T-cell (primary cell): ENCODE measurements around the gene RFTN1. TPM values are rescaled to one million over a fixed set of nuclear protein-coding genes. Genes with fewer than 3 reads are reported as not detected.

Source experiments
- ATAC-seq, 4 experiments: fragments of 200-7000 bp in 3 of 4; fragments of 150-1000 bp in 1 of 4; cut with Tn5 transposase; replicated peaks in 1 of 4; 1 replicate in 3 of 4; 2 replicates in 1 of 4; pipeline ENCODE4 v1.10.0; 2021; ENCODE audit warnings: moderate library complexity in 3 of 4, mild to moderate bottlenecking in 2 of 4, moderate number of reproducible peaks in 1 of 4
- CTCF ChIA-PET, 2 donors: fragments of 300-600 bp; sonication (Branson Sonifier 250); formaldehyde crosslinking; loops; one replicate each; lab custom pipeline; 2022; ENCODE audit warnings: antibody characterized with exemption in 2 of 2; lab: Charles Lee
- POLR2A ChIA-PET, 2 donors: fragments of 300-600 bp; sonication (Branson Sonifier 250); formaldehyde crosslinking; loops; one replicate each; lab custom pipeline; 2022; ENCODE audit warnings: antibody characterized with exemption in 2 of 2; lab: Charles Lee
- DNase-seq, 35 experiments: peaks; one replicate each; pipeline versions ENCODE4 v3.0.0 to v3.0.0-alpha.2; 2013 to 2023
- H3K27ac ChIP-seq: one replicate; pipeline ENCODE4 v1.5.1; 2013; ENCODE audit warnings: low read length
- H3K27me3 ChIP-seq, 2 experiments: replicated peaks in 1 of 2; 1 replicate in 1 of 2; 2 replicates in 1 of 2; pipeline versions ENCODE4 v1.6.1 to v1.7.0; 2013; ENCODE audit warnings: low read length in 1 of 2, mixed read lengths in 1 of 2; ENCODE audit not compliant: control insufficient read depth in 2 of 2, insufficient read depth in 2 of 2; ENCODE audit errors: extremely low read depth in 1 of 2
- H3K36me3 ChIP-seq, 2 donors: 1 replicate in 1 of 2; 2 replicates in 1 of 2; pipeline versions ENCODE4 v1.6.1 to v1.7.0; 2013; ENCODE audit warnings: low read length in 1 of 2; ENCODE audit not compliant: control insufficient read depth in 2 of 2, insufficient read depth in 1 of 2; ENCODE audit errors: extremely low read depth in 1 of 2
- H3K4me1 ChIP-seq, 2 experiments: 1 replicate in 1 of 2; 2 replicates in 1 of 2; pipeline versions ENCODE4 v1.6.1 to v1.7.0; 2013; ENCODE audit warnings: low read length in 2 of 2, mixed read lengths in 1 of 2; ENCODE audit not compliant: insufficient read depth in 2 of 2, control insufficient read depth in 1 of 2; ENCODE audit errors: extremely low read depth in 1 of 2
- H3K4me3 ChIP-seq, 2 donors: 1 replicate in 1 of 2; 2 replicates in 1 of 2; pipeline versions ENCODE4 v1.5.1 to v1.7.0; 2013; ENCODE audit warnings: mild to moderate bottlenecking in 2 of 2, low read length in 1 of 2, moderate library complexity in 1 of 2; ENCODE audit not compliant: control insufficient read depth in 1 of 2; ENCODE audit errors: extremely low read depth in 1 of 2
- H3K9me3 ChIP-seq: 2 replicates; pipeline ENCODE4 v1.7.0; 2013
- H3K27ac Mint-ChIP-seq, 2 donors: one replicate each; pipeline ENCODE4 v1.8.0; 2020 to 2021; ENCODE audit warnings: mild to moderate bottlenecking in 2 of 2, mixed read lengths in 2 of 2
- H3K27me3 Mint-ChIP-seq, 2 donors: one replicate each; pipeline ENCODE4 v1.8.0; 2021 to 2022; ENCODE audit warnings: mixed read lengths in 2 of 2
- H3K36me3 Mint-ChIP-seq: one replicate; pipeline ENCODE4 v1.8.0; 2021; ENCODE audit warnings: mixed read lengths
- H3K4me1 Mint-ChIP-seq, 3 donors: one replicate each; pipeline ENCODE4 v1.8.0; 2020 to 2022; ENCODE audit warnings: mixed read lengths in 3 of 3, mild to moderate bottlenecking in 1 of 3
- H3K4me3 Mint-ChIP-seq, 3 donors: one replicate each; pipeline ENCODE4 v1.8.0; 2020 to 2022; ENCODE audit warnings: mild to moderate bottlenecking in 3 of 3, mixed read lengths in 3 of 3, moderate library complexity in 3 of 3
- H3K9me3 Mint-ChIP-seq, 3 donors: one replicate each; pipeline ENCODE4 v1.8.0; 2020 to 2022; ENCODE audit warnings: mixed read lengths in 3 of 3
- WGBS: methylation state at CpG from one replicate; pipeline ENCODE4 v1.1.5; 2013; ENCODE audit warnings: missing lambda C conversion rate; ENCODE audit not compliant: insufficient coverage; 5-methylcytosine and 5-hydroxymethylcytosine counted together
- total RNA-seq, 35 experiments: library from RNA in 6 of 35; stranded (reverse) in 6 of 35; fragments of 120-200 nt in 1 of 35; gene quantifications; one replicate each; pipeline versions ENCODE4 v1.2.1 to v1.2.4 and lab custom pipeline; 2013 to 2026

The RFTN1 gene
- total RNA-seq, 5 donors from 2014 or later (not counting 1 experiment from before 2014, with no cell fraction given): 55.5 to 73.4 (median 70.7) TPM

DNA sequence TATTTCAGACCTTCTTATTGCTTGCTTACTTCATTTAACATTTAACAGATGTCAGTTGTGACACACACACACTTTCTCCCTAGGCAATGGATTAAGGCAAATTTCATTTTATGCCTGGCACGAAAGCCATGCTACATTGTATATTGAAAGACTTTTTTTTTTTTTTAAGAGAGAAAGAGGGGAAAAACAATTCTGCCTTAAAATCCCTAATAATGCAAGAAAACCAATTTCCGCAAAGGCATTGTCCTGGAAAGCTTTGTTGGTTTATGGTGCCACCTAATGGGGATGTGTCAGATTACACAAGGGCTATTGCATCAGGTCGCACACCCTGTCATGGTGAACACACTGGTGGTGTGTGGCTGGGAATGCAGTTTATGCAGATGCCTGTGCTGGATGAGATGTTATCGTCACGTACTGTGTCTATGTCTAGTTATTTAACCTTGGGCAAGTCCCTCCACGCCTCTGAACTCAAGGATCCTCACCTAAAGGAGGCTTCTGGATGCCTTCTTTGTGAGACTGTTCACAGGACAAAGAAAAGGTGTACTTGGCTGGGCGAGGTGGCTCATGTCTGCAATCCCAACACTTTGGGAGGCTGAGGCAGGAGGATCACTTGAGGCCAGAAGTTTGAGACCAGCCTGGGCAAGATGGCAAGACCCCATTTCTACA lies 37.3 kb upstream of the RFTN1 start:
- peaks cover 2% of the 10 kb centered on the region in 2 experiments for H3K4me1 ChIP-seq
- H3K36me3 ChIP-seq: no peaks in the 10 kb centered on the region
- no peak overlapping the region for H3K4me3 ChIP-seq
- ATAC-seq (peak; percentile 93 to 99 (median 98)), DNase-seq (peak; percentile 32 to 90 (median 66))
- WGBS: 0% methylated on average over 3 of the region's 7 CpGs
- no peaks in the 10 kb centered on the region for H3K9me3 ChIP-seq
- POLR2A ChIA-PET: interaction anchor here (0.6 to 1.0 kb wide), 3 partner anchors 283 to 1193 kb away, joined by 3 to 7 read pairs (median 4); no protein-coding TSS in a partner anchor
- Mint-ChIP-seq H3K27ac (peak overlapping the region; percentile 61 to 66), H3K4me3 (no peak overlapping the region), H3K4me1 (peaks cover 6 to 9% (median 6%) of the 10 kb centered on the region in 3 donors), H3K27me3 (peaks cover 3 to 9% of the 10 kb centered on the region in 2 donors), H3K36me3 (no peaks in the 10 kb centered on the region), H3K9me3 (no peaks in the 10 kb centered on the region)
- peaks cover 0 to 4% of the 10 kb centered on the region in 2 experiments for H3K27me3 ChIP-seq
- no peak overlapping the region for H3K27ac ChIP-seq
- CTCF ChIA-PET: interaction anchor here (0.5 to 1.9 kb wide), 10 partner anchors 24 to 722 kb away, joined by 3 to 15 read pairs (median 4); partner anchors contain the start of genes DPH3 (in 1 of the 2) and OXNAD1 (in 1 of the 2)

DNA sequence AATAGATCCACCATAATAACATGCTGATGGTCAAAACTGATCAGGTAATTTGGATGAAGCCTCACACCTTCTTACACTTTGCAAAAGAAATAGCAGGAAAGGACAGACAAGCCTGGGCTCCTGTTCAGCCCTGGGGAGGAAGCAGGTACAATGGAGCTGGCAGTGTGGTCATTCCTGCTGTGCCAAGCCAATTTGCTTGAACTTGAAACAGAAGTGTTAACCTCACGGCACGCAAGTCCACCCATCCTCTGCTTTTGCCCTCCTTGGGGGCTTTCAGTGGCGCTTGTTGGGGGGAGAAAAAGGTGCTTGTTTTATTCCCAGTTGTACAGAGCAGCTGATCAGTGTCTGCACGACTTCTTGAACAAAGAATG lies 36.8 kb upstream of the RFTN1 start:
- Mint-ChIP-seq H3K9me3 (no peaks in the 10 kb centered on the region), H3K36me3 (no peaks in the 10 kb centered on the region), H3K27me3 (peaks cover 3 to 9% of the 10 kb centered on the region in 2 donors), H3K4me1 (peaks cover 6 to 9% (median 6%) of the 10 kb centered on the region in 3 donors), H3K4me3 (no peak overlapping the region), H3K27ac (no peak overlapping the region)
- ChIA-PET CTCF (interaction anchor here (0.5 to 1.9 kb wide), 13 partner anchors 24 to 721 kb away, joined by 3 to 15 read pairs (median 4); partner anchors contain the start of genes DPH3 (in 1 of the 2) and OXNAD1 (in 1 of the 2)), POLR2A (interaction anchor here in 1 of 2 donors (1.0 kb wide), 2 partner anchors 264 to 282 kb away, joined by 4 read pairs; no protein-coding TSS in a partner anchor)
- Histone ChIP-seq H3K9me3 (no peaks in the 10 kb centered on the region), H3K4me3 (no peak overlapping the region), H3K4me1 (peaks cover 2 to 8% of the 10 kb centered on the region in 2 experiments), H3K27ac (no peak overlapping the region), H3K36me3 (no peaks in the 10 kb centered on the region), H3K27me3 (peaks cover 0 to 4% of the 10 kb centered on the region in 2 experiments)
- ATAC-seq (no peak), DNase-seq (no peak)
- WGBS: no CpG with 5 or more reads among the region's 4 CpGs

DNA sequence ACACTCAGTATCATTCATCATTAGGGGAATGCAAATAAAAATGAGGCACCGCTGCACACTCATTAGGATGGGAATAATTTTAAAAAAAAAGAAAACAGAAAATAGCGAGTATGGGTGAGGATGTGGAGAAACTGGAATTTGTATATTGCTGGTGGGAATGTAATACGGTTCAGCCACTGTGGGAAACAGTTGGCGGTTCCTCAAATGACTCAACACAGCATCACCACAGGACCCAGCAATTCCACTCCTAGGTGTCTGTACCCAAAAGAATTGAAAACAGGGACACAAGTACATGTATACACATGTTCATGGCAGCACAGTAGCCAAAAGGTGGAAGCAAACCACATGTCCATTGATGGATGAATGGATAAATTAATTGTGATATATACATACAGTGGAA lies 35.2 kb upstream of the RFTN1 start:
- H3K4me3 Mint-ChIP-seq: no peak overlapping the region
- H3K27ac Mint-ChIP-seq: no peak overlapping the region
- H3K36me3 Mint-ChIP-seq: no peaks in the 10 kb centered on the region
- H3K9me3 Mint-ChIP-seq: no peaks in the 10 kb centered on the region
- peaks cover 3 to 9% of the 10 kb centered on the region in 2 donors for H3K27me3 Mint-ChIP-seq
- H3K4me1 Mint-ChIP-seq: peaks cover 6 to 9% (median 6%) of the 10 kb centered on the region in 3 donors
- Histone ChIP-seq H3K4me3 (no peak overlapping the region), H3K27me3 (peaks cover 0 to 4% of the 10 kb centered on the region in 2 experiments), H3K9me3 (no peaks in the 10 kb centered on the region), H3K4me1 (peaks cover 2 to 9% of the 10 kb centered on the region in 2 experiments), H3K36me3 (no peaks in the 10 kb centered on the region), H3K27ac (no peak overlapping the region)
- no CpG with 5 or more reads among the region's 4 CpGs for WGBS
- ATAC-seq (no peak), DNase-seq (no peak)
- ChIA-PET POLR2A (no interaction called here), CTCF (interaction anchor here in 1 of 2 donors (0.6 to 1.3 kb wide), 2 partner anchors 263 to 267 kb away, joined by 3 to 6 read pairs; no protein-coding TSS in a partner anchor)

DNA sequence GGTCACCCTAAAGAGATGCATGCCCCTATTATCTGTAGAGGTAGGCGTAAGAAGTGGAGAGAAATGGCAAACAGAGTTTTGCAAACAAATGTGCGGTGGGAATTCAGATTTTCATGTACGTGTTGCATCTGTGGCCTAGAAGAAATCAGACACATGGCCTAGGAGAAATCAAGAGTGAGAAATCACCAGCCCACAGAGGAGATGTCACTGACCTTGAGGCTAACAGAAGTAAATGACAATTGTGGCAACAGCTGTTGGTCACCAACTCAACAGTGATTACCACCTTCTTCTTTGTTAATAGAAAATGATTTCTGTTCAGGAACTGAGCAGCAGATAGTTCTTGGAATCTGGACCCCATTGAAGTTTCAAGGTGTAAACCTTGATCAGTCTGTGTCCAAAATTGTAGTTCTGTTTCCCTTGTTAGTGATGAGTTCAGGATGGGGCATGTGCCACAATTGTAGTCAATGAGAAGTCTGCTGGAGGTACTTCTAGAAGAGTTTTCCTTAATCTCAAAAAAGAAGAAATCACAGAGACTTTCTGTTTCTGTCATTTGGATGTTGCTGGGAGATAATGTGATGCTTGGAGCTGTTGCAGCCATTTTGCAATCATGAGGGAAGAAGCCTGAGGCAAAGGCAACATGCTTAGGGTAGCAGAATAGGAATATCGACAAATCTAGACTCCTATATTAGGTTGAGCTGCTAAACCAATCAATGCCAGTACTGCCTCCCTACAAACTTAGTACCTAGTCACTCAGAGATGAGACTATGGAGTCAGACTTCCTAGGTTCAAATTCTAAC lies 34.3 kb upstream of the RFTN1 start:
- ATAC-seq: no peak
- Mint-ChIP-seq H3K27me3 (peaks cover 3 to 6% of the 10 kb centered on the region in 2 donors), H3K9me3 (no peaks in the 10 kb centered on the region), H3K27ac (no peak overlapping the region), H3K4me1 (peaks cover 6 to 9% (median 6%) of the 10 kb centered on the region in 3 donors), H3K4me3 (no peak overlapping the region), H3K36me3 (no peaks in the 10 kb centered on the region)
- WGBS: 97% methylated on average over 3 of the region's 4 CpGs
- POLR2A ChIA-PET: interaction anchor here in 1 of 2 donors (0.5 kb wide), 1 partner anchor 14 kb away, joined by 3 read pairs; no protein-coding TSS in a partner anchor
- no peaks in the 10 kb centered on the region for H3K36me3 ChIP-seq
- H3K27ac ChIP-seq: no peak overlapping the region
- H3K9me3 ChIP-seq: no peaks in the 10 kb centered on the region
- no peak for DNase-seq
- no peak overlapping the region for H3K4me3 ChIP-seq
- H3K4me1 ChIP-seq: peaks cover 2 to 9% of the 10 kb centered on the region in 2 experiments
- peaks cover 0 to 4% of the 10 kb centered on the region in 2 experiments for H3K27me3 ChIP-seq
- CTCF ChIA-PET: interaction anchor here in 1 of 2 donors (0.6 to 0.8 kb wide), 2 partner anchors 266 to 304 kb away, joined by 3 to 6 read pairs; no protein-coding TSS in a partner anchor

DNA sequence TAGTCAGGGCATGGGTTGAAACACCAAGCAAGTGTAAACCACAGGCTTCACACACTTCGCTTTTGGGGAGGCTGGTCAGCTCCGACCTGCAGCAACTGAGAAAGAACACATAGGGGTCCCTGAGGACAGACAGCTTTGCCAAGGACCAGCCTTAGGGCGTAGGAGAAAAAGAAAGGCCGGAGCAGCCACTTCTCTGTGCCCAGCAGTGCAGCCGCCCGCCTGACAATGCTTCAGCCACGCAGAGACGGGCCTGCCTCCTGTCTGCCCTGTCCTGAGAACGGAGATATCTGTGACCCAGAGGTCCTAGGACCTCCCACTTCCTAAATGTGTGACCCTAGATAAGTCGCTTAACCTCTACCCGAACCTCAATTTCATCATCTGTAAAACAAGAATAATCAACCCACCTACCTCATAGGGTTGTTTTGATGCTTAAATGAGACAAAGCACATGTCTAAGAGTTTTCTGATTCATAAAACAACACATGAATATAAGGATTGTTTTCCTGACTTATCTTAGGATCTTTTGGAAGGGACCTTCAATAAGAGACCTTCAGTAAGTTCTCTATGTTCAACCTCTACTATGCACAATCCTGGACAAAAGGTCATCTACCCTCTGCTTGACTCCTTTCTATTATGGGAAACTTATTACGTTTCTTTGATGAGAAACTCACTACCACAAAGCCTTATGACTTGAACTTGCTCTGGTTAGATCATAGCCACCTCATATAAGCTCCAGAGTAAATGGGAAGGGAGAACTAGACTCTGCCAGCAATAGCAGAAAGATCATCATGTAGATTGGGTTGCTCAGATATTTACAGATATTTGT lies 32.9 kb upstream of the RFTN1 start:
- peaks cover 2 to 9% of the 10 kb centered on the region in 2 experiments for H3K4me1 ChIP-seq
- ATAC-seq (no peak), DNase-seq (no peak)
- no peak overlapping the region for H3K27ac ChIP-seq
- H3K4me3 ChIP-seq: no peak overlapping the region
- Mint-ChIP-seq H3K27ac (no peak overlapping the region), H3K4me1 (peaks cover 6 to 9% (median 6%) of the 10 kb centered on the region in 3 donors), H3K27me3 (peaks cover 0 to 3% of the 10 kb centered on the region in 2 donors), H3K9me3 (no peaks in the 10 kb centered on the region), H3K36me3 (no peaks in the 10 kb centered on the region), H3K4me3 (no peak overlapping the region)
- no peaks in the 10 kb centered on the region for H3K36me3 ChIP-seq
- CTCF ChIA-PET: interaction anchor here in 1 of 2 donors (0.8 kb wide), 1 partner anchor 302 kb away, joined by 3 read pairs; no protein-coding TSS in a partner anchor
- 54% methylated on average over 9 of the region's 12 CpGs for WGBS
- no peaks in the 10 kb centered on the region for H3K27me3 ChIP-seq
- POLR2A ChIA-PET: no interaction called here
- no peaks in the 10 kb centered on the region for H3K9me3 ChIP-seq
